ENCODE measurements around the gene TMPRSS2. TPM values are rescaled to one million over a fixed set of nuclear protein-coding genes. Genes with fewer than 3 reads are reported as not detected.

TMPRSS2 gene
- total RNA-seq, 1 experiment from 2014 or later = 1.1 TPM

GRCh38 chr21:41500363-41500762 is 7.6 kb downstream of the TMPRSS2 start (continued):
- TF ChIP-seq REST (IDR thresholded peaks at IDR 0.05; ENCODE audit: low read depth) (no peak), POLR2A (IDR thresholded peaks at IDR 0.05; ENCODE audit: borderline replicate concordance, extremely low read depth, insufficient read depth, insufficient read length) (no peak), EZH2phosphoT487 (IDR thresholded peaks at IDR 0.05; ENCODE audit: borderline replicate concordance) (no peak)

- H2AFZ ChIP-seq (ENCODE audit: low read depth, low read length, poor library complexity, severe bottlenecking) = no peak overlapping the region
- no peak overlapping the region for H3K9ac ChIP-seq (ENCODE audit: low read length)
- RAD21 ChIA-PET (ENCODE audit: low non-redundant PET in 1 of 2, low total read pairs in 2 of 2, uncharacterized antibody in 2 of 2, unreplicated experiment in 2 of 2) = no interaction called here
- H3K27ac ChIP-seq (ENCODE audit: low read depth, low read length) = no peak overlapping the region
- no peak for DNase-seq (ENCODE audit: low read depth, low spot score)
- ATAC-seq = no peak
- intact Hi-C loops (cut with micrococcal nuclease) = no loop called here
- no peaks in the 10 kb centered on the region for H3K4me1 ChIP-seq (ENCODE audit: control insufficient read depth in 1 of 2, insufficient read depth in 2 of 2, low read length in 2 of 2)
- POLR2A ChIA-PET = no interaction called here
- no TSS peak for BruUV-seq (replicated peaks)
- no peak overlapping the region for H3K4me2 ChIP-seq (ENCODE audit: low read length)
- no peak overlapping the region for H3K4me3 ChIP-seq (replicated peaks in 1 of 2; ENCODE audit: low read depth in 1 of 2, low read length in 2 of 2)
- no peaks in the 10 kb centered on the region for H4K20me1 ChIP-seq (ENCODE audit: insufficient read depth)
- H3K36me3 ChIP-seq (ENCODE audit: control insufficient read depth in 1 of 2, insufficient read depth in 2 of 2, low read length in 2 of 2) = no peaks in the 10 kb centered on the region
- H3K27me3 ChIP-seq (ENCODE audit: insufficient read depth, low read length) = peaks cover 10% of the 10 kb centered on the region
- no peaks in the 10 kb centered on the region for H3K9me2 ChIP-seq (ENCODE audit: insufficient read depth)
- no peak for TF ChIP-seq ZFX (IDR thresholded peaks at IDR 0.05)
- TF ChIP-seq EZH2 (IDR thresholded peaks at IDR 0.05) = no peak
- no peak for TF ChIP-seq RAD21 (IDR thresholded peaks at IDR 0.05; ENCODE audit: low read depth)
- TF ChIP-seq CTCF (IDR thresholded peaks at IDR 0.05 in 2 of 3, conservative IDR thresholded peaks at IDR 0.05 in 1 of 3; ENCODE audit: borderline replicate concordance in 1 of 3, insufficient read depth in 1 of 3, low read depth in 2 of 3, low read length in 2 of 3) = no peak
- no peak for TF ChIP-seq ZNF274 (IDR thresholded peaks at IDR 0.05; ENCODE audit: low read depth, low read length)
- TF ChIP-seq SRF (IDR thresholded peaks at IDR 0.05; ENCODE audit: low read depth) = no peak
- no peak for TF ChIP-seq CBX3 (IDR thresholded peaks at IDR 0.05; ENCODE audit: low read depth)
- no peak for TF ChIP-seq ELF1 (IDR thresholded peaks at IDR 0.05; ENCODE audit: borderline replicate concordance, low read depth)
- TF ChIP-seq SIN3A (IDR thresholded peaks at IDR 0.05; ENCODE audit: low read depth) = no peak
- TF ChIP-seq FOSL1 (IDR thresholded peaks at IDR 0.05; ENCODE audit: low read depth) = no peak
- no peak for TF ChIP-seq POLR2A (IDR thresholded peaks at IDR 0.05; ENCODE audit: borderline replicate concordance, extremely low read depth, insufficient read depth, insufficient read length)
- TF ChIP-seq CEBPB (IDR thresholded peaks at IDR 0.05; ENCODE audit: low read depth) = no peak
- no peak for TF ChIP-seq MAX (IDR thresholded peaks at IDR 0.05)
- TF ChIP-seq SP1 (IDR thresholded peaks at IDR 0.05; ENCODE audit: low read depth) = no peak
- H3K79me2 ChIP-seq (ENCODE audit: insufficient read depth, low read length) = no peaks in the 10 kb centered on the region
- CTCF ChIA-PET = no interaction called here
- H3K9me3 ChIP-seq (ENCODE audit: control insufficient read depth in 1 of 2, insufficient read depth in 1 of 2, low read depth in 1 of 2, low read length in 2 of 2) = no peaks in the 10 kb centered on the region
These were observed 8.0 kb downstream of the TMPRSS2 start for GRCh38 chr21:41499920-41500319.

Data from HCT116 (cell line).